NT2/D1 (cell line): ENCODE measurements around the gene GPI.
"Not testable (repeated sequence)": the region's sequence is repeated elsewhere in the genome, so short reads cannot be mapped to it uniquely, and the experiment has no call there.

Experiments used
- DNase-seq: peaks from one replicate; pipeline ENCODE4 v3.0.0-alpha.2; 2011; ENCODE audit warnings: low read depth, low spot score
- H3K27me3 ChIP-seq: 2 replicates; pipeline ENCODE4 v1.6.0; 2011; ENCODE audit warnings: mild to moderate bottlenecking; ENCODE audit not compliant: insufficient read length, insufficient read depth
- H3K36me3 ChIP-seq: 2 replicates; pipeline ENCODE4 v1.6.1; 2011; ENCODE audit warnings: mild to moderate bottlenecking, low read length, mixed read lengths; ENCODE audit not compliant: insufficient read depth, insufficient read length
- H3K4me1 ChIP-seq: 2 replicates; pipeline ENCODE4 v1.5.1; 2011; ENCODE audit not compliant: insufficient read depth, insufficient read length
- H3K4me3 ChIP-seq: 2 replicates; pipeline ENCODE4 v1.5.1; 2011; ENCODE audit warnings: low read depth; ENCODE audit not compliant: insufficient read length
- H3K9ac ChIP-seq: 2 replicates; pipeline ENCODE4 v1.6.0; 2011; ENCODE audit warnings: low read depth; ENCODE audit not compliant: insufficient read length
- H3K9me3 ChIP-seq: 2 replicates; pipeline ENCODE4 v1.5.1; 2011; ENCODE audit warnings: mild to moderate bottlenecking, low read length; ENCODE audit not compliant: insufficient read depth
- SUZ12 ChIP-seq: IDR thresholded peaks from 2 replicates; pipeline ENCODE4 v1.6.1; 2011; ENCODE audit not compliant: insufficient read length, insufficient read depth; ENCODE audit errors: extremely low read depth
- YY1 ChIP-seq: IDR thresholded peaks from 2 replicates; pipeline ENCODE4 v1.6.1; 2011; ENCODE audit not compliant: insufficient read length, insufficient read depth
- ZNF274 ChIP-seq: IDR thresholded peaks from 2 replicates; pipeline ENCODE4 v1.6.1; 2011; ENCODE audit warnings: mild to moderate bottlenecking, low read depth, low read length

The GPI gene

DNA sequence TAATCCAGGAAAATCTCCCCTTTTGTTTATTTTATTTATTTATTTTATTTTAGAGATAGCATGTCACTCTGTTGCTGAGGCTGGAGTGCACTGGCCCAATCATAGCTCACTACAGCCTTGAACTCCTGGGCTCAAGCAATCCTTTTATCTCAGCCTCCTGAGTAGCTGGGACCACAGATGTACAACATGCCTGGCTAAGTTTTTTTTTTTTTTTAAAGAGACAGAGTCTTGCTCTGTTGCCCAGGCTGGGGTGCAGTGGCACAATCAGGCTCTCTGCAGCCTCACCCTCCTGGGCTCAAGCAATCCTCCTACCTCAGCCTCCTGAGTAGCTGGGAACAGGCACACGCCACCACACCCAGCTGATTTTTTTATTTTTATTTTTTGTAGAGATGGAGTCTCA is 32.9 kb downstream of the GPI start:
- Histone ChIP-seq H3K4me3 (no peak overlapping the region), H3K4me1 (no peaks in the 10 kb centered on the region), H3K27me3 (no peaks in the 10 kb centered on the region), H3K9me3 (no peaks in the 10 kb centered on the region), H3K9ac (no peak overlapping the region), H3K36me3 (peaks cover 67% of the 10 kb centered on the region)
- no peak for DNase-seq
- TF ChIP-seq SUZ12, result no peak
- TF ChIP-seq YY1, result no peak
- TF ChIP-seq ZNF274, result no peak

DNA sequence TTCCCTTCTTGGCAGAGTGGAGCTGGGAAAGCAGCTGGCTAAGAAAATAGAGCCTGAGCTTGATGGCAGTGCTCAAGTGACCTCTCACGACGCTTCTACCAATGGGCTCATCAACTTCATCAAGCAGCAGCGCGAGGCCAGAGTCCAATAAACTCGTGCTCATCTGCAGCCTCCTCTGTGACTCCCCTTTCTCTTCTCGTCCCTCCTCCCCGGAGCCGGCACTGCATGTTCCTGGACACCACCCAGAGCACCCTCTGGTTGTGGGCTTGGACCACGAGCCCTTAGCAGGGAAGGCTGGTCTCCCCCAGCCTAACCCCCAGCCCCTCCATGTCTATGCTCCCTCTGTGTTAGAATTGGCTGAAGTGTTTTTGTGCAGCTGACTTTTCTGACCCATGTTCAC is 34.9 kb downstream of the GPI start:
- Histone ChIP-seq H3K36me3 (peaks cover 49% of the 10 kb centered on the region), H3K9ac (no peak overlapping the region), H3K27me3 (no peaks in the 10 kb centered on the region), H3K9me3 (no peaks in the 10 kb centered on the region), H3K4me3 (no peak overlapping the region), H3K4me1 (no peaks in the 10 kb centered on the region)
- no peak for TF ChIP-seq YY1
- TF ChIP-seq SUZ12, result no peak
- TF ChIP-seq ZNF274, result no peak
- DNase-seq, result no peak

DNA sequence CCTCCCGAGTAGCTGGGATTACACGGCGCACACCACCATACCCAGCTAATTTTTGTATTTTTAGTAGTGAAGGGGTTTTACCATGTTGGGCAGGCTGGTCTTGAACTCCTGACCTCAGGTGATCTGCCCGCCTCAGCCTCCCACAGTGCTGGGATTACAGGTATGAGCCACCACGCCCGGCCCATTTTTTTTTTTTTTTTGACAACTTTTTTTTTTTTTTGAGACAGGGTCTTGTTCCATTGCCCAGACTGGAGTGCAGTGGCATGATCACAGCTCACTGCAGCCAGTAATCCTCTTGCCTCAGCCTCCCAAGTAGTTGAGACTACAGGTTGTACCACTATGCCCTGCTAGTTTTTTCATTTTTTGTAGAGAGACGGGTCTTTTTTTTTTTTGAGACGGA is 35.8 kb downstream of the GPI start:
- not testable (repeated sequence) for H3K4me1 ChIP-seq, H3K27me3 ChIP-seq, H3K4me3 ChIP-seq, H3K9ac ChIP-seq, H3K9me3 ChIP-seq, DNase-seq
- peaks cover 41% of the 10 kb centered on the region for H3K36me3 ChIP-seq

DNA sequence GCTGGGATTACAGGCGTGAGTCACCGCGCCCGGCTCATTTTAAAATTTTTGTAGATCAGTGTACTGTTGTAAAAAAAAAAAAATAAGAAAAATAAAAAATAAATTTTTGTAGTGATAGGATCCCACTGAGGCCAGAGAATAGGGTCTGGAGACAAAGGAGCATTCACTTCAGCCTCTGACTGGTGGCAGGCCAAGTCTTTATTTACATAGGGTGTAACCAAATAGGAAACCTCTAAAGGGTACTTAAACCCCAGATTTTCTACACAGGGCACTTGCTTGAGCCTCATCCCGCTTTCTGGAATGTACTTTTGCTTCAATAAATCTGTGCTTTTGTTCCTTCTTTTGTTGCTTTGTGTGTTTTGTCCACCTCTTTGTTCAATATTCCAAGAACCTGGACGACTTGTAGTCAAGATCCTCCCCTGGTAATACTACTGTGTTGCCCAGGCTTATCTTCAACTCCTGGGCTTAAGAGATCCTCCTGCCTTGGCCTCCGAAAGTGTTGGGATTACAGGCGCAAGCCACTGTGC is 37.1 kb downstream of the GPI start:
- Histone ChIP-seq H3K4me3 (no peak overlapping the region), H3K9me3 (no peaks in the 10 kb centered on the region), H3K27me3 (no peaks in the 10 kb centered on the region), H3K36me3 (peaks cover 32% of the 10 kb centered on the region), H3K4me1 (no peaks in the 10 kb centered on the region), H3K9ac (no peak overlapping the region)
- no peak for TF ChIP-seq SUZ12
- TF ChIP-seq ZNF274, result no peak
- no peak for TF ChIP-seq YY1
- DNase-seq, result no peak

DNA sequence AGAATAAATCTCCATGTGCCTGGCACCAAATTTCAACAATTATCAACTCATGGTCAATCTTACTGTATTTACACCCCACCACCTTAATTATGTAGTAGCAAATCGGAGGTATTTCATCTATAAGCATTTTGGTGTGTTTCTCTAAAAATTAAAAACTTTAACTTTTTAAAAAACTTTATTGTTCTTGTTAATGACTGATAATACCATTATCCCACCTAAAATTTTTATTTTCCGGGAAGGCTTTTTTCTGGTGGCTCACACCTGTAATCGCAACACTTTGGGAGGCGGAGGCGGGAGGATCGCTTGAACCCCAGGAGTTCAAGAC is 38.8 kb downstream of the GPI start:
- H3K36me3 ChIP-seq, result peaks cover 24% of the 10 kb centered on the region
- peak overlapping the region; percentile 91 for H3K9ac ChIP-seq
- H3K9me3 ChIP-seq, result no peaks in the 10 kb centered on the region

DNA sequence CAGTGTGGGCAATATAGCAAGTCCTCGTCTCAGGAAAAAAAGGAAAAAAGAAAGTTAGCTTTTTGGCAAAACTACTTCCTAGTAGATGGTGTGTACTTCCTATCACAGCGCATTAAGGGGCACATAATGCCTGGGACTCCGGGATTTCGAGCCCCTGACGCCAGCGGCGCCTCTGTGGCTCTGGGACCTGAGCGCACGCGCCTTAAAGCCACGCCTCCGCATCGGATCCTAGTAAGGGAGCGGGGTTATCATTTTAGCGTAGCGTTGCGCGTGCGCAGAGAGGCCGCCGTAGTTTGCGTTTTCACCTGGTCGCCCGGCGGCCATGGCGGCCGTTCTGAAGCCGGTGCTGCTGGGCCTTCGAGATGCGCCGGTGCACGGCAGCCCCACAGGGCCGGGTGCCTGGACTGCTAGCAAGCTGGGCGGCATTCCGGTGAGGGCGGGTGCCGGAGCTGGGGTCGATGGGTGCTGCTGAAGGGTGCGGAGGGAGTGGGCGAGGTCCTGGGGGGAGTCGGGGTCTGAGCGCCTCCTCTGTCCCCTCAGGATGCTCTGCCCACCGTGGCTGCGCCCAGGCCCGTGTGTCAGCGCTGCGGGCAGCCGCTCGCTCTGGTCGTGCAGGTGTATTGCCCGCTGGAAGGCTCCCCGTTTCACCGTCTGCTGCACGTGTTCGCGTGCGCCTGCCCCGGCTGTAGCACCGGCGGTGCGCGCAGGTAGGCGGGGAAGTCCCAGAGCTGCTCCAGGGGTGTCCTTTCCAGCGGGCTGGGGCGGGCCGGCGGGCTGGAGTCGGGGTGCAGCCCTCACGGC is 39.3 kb downstream of the GPI start, which contains the start of gene PDCD2L:
TSS of gene PDCD2L (plus strand) at position 291 of the 801 bp plus-strand sequence. CDS start at position 323, 32 bp downstream.
- H3K9me3 ChIP-seq, result no peaks in the 10 kb centered on the region
- H3K36me3 ChIP-seq, result peaks cover 21% of the 10 kb centered on the region
- peak within 1 kb of the TSS; percentile 97 for H3K4me3 ChIP-seq
- H3K9ac ChIP-seq, result peak within 1 kb of the TSS; percentile 91
- no peaks in the 10 kb centered on the region for H3K27me3 ChIP-seq
- no peaks in the 10 kb centered on the region for H3K4me1 ChIP-seq
- DNase-seq, result peak; percentile 77
- TF ChIP-seq ZNF274 (no peak), SUZ12 (no peak), YY1 (peak; percentile 52)

More for the DNA sequence above, 38.8 kb downstream of the GPI start:
- DNase-seq, result no peak
- no peak for TF ChIP-seq YY1
- TF ChIP-seq SUZ12, result no peak
- TF ChIP-seq ZNF274, result no peak
- Histone ChIP-seq H3K4me1 (no peaks in the 10 kb centered on the region), H3K27me3 (no peaks in the 10 kb centered on the region), H3K4me3 (peak overlapping the region; percentile 97)

DNA sequence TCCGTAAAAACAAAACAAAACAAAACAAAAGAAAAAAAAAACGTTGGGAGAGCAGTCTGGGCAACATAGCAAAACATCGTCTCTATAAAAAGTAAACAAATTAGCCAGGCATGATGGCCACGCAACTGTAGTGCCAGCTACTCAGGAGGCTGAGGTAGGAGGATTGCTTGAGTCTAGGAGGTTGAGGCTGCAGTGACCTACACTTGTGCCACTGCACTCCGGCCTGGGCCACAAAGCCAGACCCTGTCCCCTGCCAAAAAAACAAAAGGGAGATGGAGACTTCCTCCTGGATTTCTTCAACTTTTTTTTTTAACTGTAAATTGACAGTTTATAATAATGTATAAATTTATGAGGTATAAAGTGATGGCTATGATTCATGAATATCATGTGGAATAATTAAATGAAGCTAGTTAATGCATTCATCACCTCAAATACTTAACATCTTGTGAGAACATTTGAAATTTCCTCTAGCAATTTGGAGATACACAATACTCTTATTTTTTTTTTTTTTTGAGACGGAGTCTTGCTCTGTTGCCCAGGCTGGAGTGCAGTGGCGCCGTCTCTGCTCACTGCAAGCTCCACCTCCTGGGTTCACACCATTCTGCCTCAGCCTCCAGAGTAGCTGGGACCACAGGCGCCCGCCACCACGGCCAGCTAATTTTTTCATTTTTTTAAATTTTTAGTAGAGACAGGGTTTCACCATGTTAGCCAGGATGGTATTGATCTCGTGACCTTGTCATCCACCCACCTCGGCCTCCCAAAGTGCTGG is 41.1 kb downstream of the GPI start:
- Histone ChIP-seq H3K4me3 (no peak overlapping the region), H3K27me3 (no peaks in the 10 kb centered on the region), H3K9me3 (no peaks in the 10 kb centered on the region), H3K4me1 (no peaks in the 10 kb centered on the region), H3K9ac (no peak overlapping the region), H3K36me3 (peaks cover 19% of the 10 kb centered on the region)
- DNase-seq, result no peak
- TF ChIP-seq ZNF274 (no peak), SUZ12 (no peak), YY1 (no peak)
